H9 (cell line): ENCODE results near the gene CCSER2. TPM values are rescaled to one million over a fixed set of nuclear protein-coding genes. Genes with fewer than 3 reads are reported as not detected.
A peak's percentile ranks its signal among the peaks of the same experiment; 100 is the strongest.

ENCODE experiments used
- DNase-seq: peaks from one replicate; pipeline ENCODE4 v3.0.0-alpha.2; 2017
- H2AFZ ChIP-seq: one replicate; pipeline ENCODE4 v1.6.1; 2013; ENCODE audit warnings: mild to moderate bottlenecking, low read length, control low read depth, moderate library complexity
- H2AK5ac ChIP-seq: 2 replicates; pipeline ENCODE4 v1.6.1; 2013; ENCODE audit warnings: low read length, control low read depth, mixed read lengths; ENCODE audit not compliant: insufficient read length
- H2BK120ac ChIP-seq: one replicate; pipeline ENCODE4 v1.6.1; 2013; ENCODE audit warnings: low read depth, mild to moderate bottlenecking, low read length, control low read depth, inconsistent platforms; ENCODE audit not compliant: poor library complexity, severe bottlenecking
- H2BK12ac ChIP-seq: 2 replicates; pipeline ENCODE4 v1.6.1; 2013; ENCODE audit warnings: low read length, control low read depth, mixed read lengths, low read depth; ENCODE audit not compliant: insufficient read length
- H2BK15ac ChIP-seq: 2 replicates; pipeline ENCODE4 v1.6.1; 2013; ENCODE audit warnings: low read depth, low read length, control low read depth
- H2BK20ac ChIP-seq: one replicate; pipeline ENCODE4 v1.6.1; 2013; ENCODE audit warnings: low read depth, mild to moderate bottlenecking, low read length, control low read depth, inconsistent platforms; ENCODE audit not compliant: poor library complexity, severe bottlenecking
- H2BK5ac ChIP-seq: 2 replicates; pipeline ENCODE4 v1.6.1; 2013; ENCODE audit warnings: low read length, control low read depth, mixed read lengths; ENCODE audit not compliant: insufficient read length
- H3K14ac ChIP-seq: 2 replicates; pipeline ENCODE4 v1.6.1; 2013; ENCODE audit warnings: low read length, control low read depth; ENCODE audit not compliant: insufficient read depth
- H3K18ac ChIP-seq: 2 replicates; pipeline ENCODE4 v1.6.1; 2013; ENCODE audit warnings: low read depth, mild to moderate bottlenecking, mixed read lengths, low read length, control low read depth; ENCODE audit not compliant: insufficient read length
- H3K23ac ChIP-seq: 2 replicates; pipeline ENCODE4 v1.6.1; 2013; ENCODE audit warnings: low read length, control low read depth, mixed read lengths, low read depth; ENCODE audit not compliant: insufficient read length
- H3K23me2 ChIP-seq: 2 replicates; pipeline ENCODE4 v1.6.1; 2013; ENCODE audit warnings: low read depth, mild to moderate bottlenecking, mixed read lengths, low read length, control low read depth; ENCODE audit not compliant: insufficient read length, poor library complexity, severe bottlenecking
- H3K27ac ChIP-seq: 2 replicates; pipeline ENCODE4 v1.5.1; 2013; ENCODE audit warnings: low read length, control low read depth, mixed read lengths, low read depth; ENCODE audit not compliant: insufficient read length
- H3K27me3 ChIP-seq: 2 replicates; pipeline ENCODE4 v1.6.1; 2013; ENCODE audit warnings: low read length, control low read depth, inconsistent platforms; ENCODE audit not compliant: insufficient read depth
- H3K4ac ChIP-seq: 2 replicates; pipeline ENCODE4 v1.6.1; 2013; ENCODE audit warnings: low read depth, mild to moderate bottlenecking, control low read depth, inconsistent platforms, low read length, moderate library complexity
- H3K4me1 ChIP-seq: 2 replicates; pipeline ENCODE4 v1.6.1; 2013; ENCODE audit warnings: low read length, control low read depth, inconsistent platforms; ENCODE audit not compliant: insufficient read depth
- H3K4me2 ChIP-seq: 2 replicates; pipeline ENCODE4 v1.6.1; 2013; ENCODE audit warnings: low read length, control low read depth, mixed read lengths; ENCODE audit not compliant: insufficient read length, insufficient read depth
- H3K56ac ChIP-seq: 2 replicates; pipeline ENCODE4 v1.6.1; 2013; ENCODE audit warnings: low read depth, mild to moderate bottlenecking, mixed read lengths, low read length, control low read depth; ENCODE audit not compliant: insufficient read length
- H3K79me1 ChIP-seq: 2 replicates; pipeline ENCODE4 v1.6.1; 2013; ENCODE audit warnings: low read depth, mild to moderate bottlenecking, moderate library complexity, low read length, control low read depth, inconsistent platforms; ENCODE audit not compliant: insufficient read depth, poor library complexity, severe bottlenecking
- H3K79me2 ChIP-seq: 2 replicates; pipeline ENCODE4 v1.6.1; 2013; ENCODE audit warnings: low read length, control low read depth, inconsistent platforms; ENCODE audit not compliant: insufficient read depth
- H3K9ac ChIP-seq: 2 replicates; pipeline ENCODE4 v1.6.1; 2013; ENCODE audit warnings: low read length, control low read depth, mixed read lengths; ENCODE audit not compliant: insufficient read length; ENCODE audit errors: extremely low read depth
- H3K9me3 ChIP-seq: one replicate; pipeline ENCODE4 v1.6.1; 2013; ENCODE audit warnings: low read depth, low read length, inconsistent platforms; ENCODE audit not compliant: control insufficient read depth
- H3T11ph ChIP-seq: one replicate; pipeline ENCODE4 v1.6.1; 2013; ENCODE audit warnings: mild to moderate bottlenecking, low read length, control low read depth, inconsistent platforms
- H4K20me1 ChIP-seq: one replicate; pipeline ENCODE4 v1.6.1; 2013; ENCODE audit not compliant: control insufficient read depth, insufficient read length, insufficient read depth
- H4K5ac ChIP-seq: 2 replicates; pipeline ENCODE4 v1.6.1; 2013; ENCODE audit warnings: low read depth, mild to moderate bottlenecking, mixed read lengths, low read length, control low read depth; ENCODE audit not compliant: insufficient read length
- H4K8ac ChIP-seq: replicated peaks from 2 replicates; pipeline ENCODE4 v1.6.1; 2013; ENCODE audit warnings: low read length, control low read depth, mixed read lengths, low read depth; ENCODE audit not compliant: insufficient read length
- H4K91ac ChIP-seq: 2 replicates; pipeline ENCODE4 v1.6.1; 2013; ENCODE audit warnings: low read depth, mild to moderate bottlenecking, moderate library complexity, mixed read lengths, low read length, control low read depth; ENCODE audit not compliant: insufficient read length
- H3K27ac Mint-ChIP-seq, 3 experiments: 2 replicates in 2 of 3; 3 replicates in 1 of 3; pipeline ENCODE4 v1.8.0; 2020 to 2021; ENCODE audit warnings: mixed read lengths in 3 of 3, mild to moderate bottlenecking in 1 of 3, moderate library complexity in 1 of 3
- H3K27me3 Mint-ChIP-seq: 2 replicates; pipeline ENCODE4 v1.8.0; 2021; ENCODE audit warnings: low read depth, mild to moderate bottlenecking, moderate library complexity, mixed read lengths
- H3K36me3 Mint-ChIP-seq, 3 experiments: 2 replicates in 2 of 3; 3 replicates in 1 of 3; pipeline ENCODE4 v1.8.0; 2020 to 2021; ENCODE audit warnings: low read depth in 3 of 3, mixed read lengths in 3 of 3; ENCODE audit not compliant: insufficient read depth in 1 of 3
- H3K4me1 Mint-ChIP-seq, 2 experiments: 2 replicates each; pipeline ENCODE4 v1.8.0; 2020; ENCODE audit warnings: mixed read lengths in 2 of 2
- H3K4me3 Mint-ChIP-seq, 2 experiments: 2 replicates in 1 of 2; 3 replicates in 1 of 2; pipeline ENCODE4 v1.8.0; 2020 to 2021; ENCODE audit warnings: mild to moderate bottlenecking in 2 of 2, mixed read lengths in 2 of 2, moderate library complexity in 1 of 2
- H3K9me3 Mint-ChIP-seq, 2 experiments: 2 replicates in 1 of 2; 3 replicates in 1 of 2; pipeline ENCODE4 v1.8.0; 2020; ENCODE audit warnings: mild to moderate bottlenecking in 2 of 2, mixed read lengths in 2 of 2, moderate library complexity in 1 of 2
- CTCF ChIP-seq: fragments of 200-600 bp; sonication (generic); conservative IDR thresholded peaks from 3 replicates; pipeline ENCODE4 v1.8.0; 2021; ENCODE audit warnings: antibody characterized with exemption, mild to moderate bottlenecking
- WGBS: extraction: QIAGEN DNeasy Blood & Tissue Kit; methylation state at CpG from one replicate; pipeline ENCODE4 v1.1.7; 2013; ENCODE audit warnings: missing lambda C conversion rate, low lambda C conversion rate, mixed read lengths; ENCODE audit not compliant: insufficient read length; ENCODE audit errors: extremely low coverage; 5-methylcytosine and 5-hydroxymethylcytosine counted together
- total RNA-seq: library from RNA; stranded (reverse); gene quantifications from 2 replicates; pipeline ENCODE4 v1.2.1, GENCODE V29; 2021

CCSER2 gene
- total RNA-seq, 1 experiment from 2014 or later: 22.2 TPM

GRCh38 chr10:84540617-84541288, 212.4 kb downstream of the CCSER2 start:
- peaks cover 4% of the 10 kb centered on the region for H3K27me3 Mint-ChIP-seq
- no peak overlapping the region for H4K5ac ChIP-seq
- TF ChIP-seq CTCF: peak; percentile 84
- H3K14ac ChIP-seq: no peak overlapping the region
- DNase-seq: peak; percentile 88
- no peak overlapping the region for H3T11ph ChIP-seq
- no peak overlapping the region for H2BK5ac ChIP-seq
- H3K9ac ChIP-seq: no peak overlapping the region
- H3K36me3 Mint-ChIP-seq: peaks cover 0 to 15% (median 3%) of the 10 kb centered on the region in 3 experiments; a peak in 4 of 7 replicates
- no CpG with 5 or more reads among the region's 51 CpGs for WGBS
- H2AFZ ChIP-seq: no peak overlapping the region
- no peak overlapping the region for H3K27ac Mint-ChIP-seq
- no peaks in the 10 kb centered on the region for H3K9me3 ChIP-seq
- no peak overlapping the region for H2AK5ac ChIP-seq
- H2BK20ac ChIP-seq: no peak overlapping the region
- no peaks in the 10 kb centered on the region; the same call in 1 of the 2 replicates for H3K4me1 ChIP-seq
- no peaks in the 10 kb centered on the region for H3K23me2 ChIP-seq
- no peak overlapping the region for H4K91ac ChIP-seq
- no peak overlapping the region for H3K18ac ChIP-seq
- no peak overlapping the region for H3K4ac ChIP-seq
- no peaks in the 10 kb centered on the region for H3K79me1 ChIP-seq
- H2BK12ac ChIP-seq: no peak overlapping the region
- H2BK15ac ChIP-seq: no peak overlapping the region
- peaks cover 39% of the 10 kb centered on the region in 2 experiments for H3K4me1 Mint-ChIP-seq
- H2BK120ac ChIP-seq: no peak overlapping the region
- no peaks in the 10 kb centered on the region for H3K27me3 ChIP-seq
- H3K4me3 Mint-ChIP-seq: peak overlapping the region; percentile 70 to 74
- peak overlapping the region; percentile 42 for H3K4me2 ChIP-seq
- no peak overlapping the region for H3K27ac ChIP-seq
- H3K79me2 ChIP-seq: no peaks in the 10 kb centered on the region
- H3K23ac ChIP-seq: no peak overlapping the region
- peaks cover 6 to 10% of the 10 kb centered on the region in 2 experiments for H3K9me3 Mint-ChIP-seq
- no peaks in the 10 kb centered on the region for H4K20me1 ChIP-seq
- H3K56ac ChIP-seq: no peak overlapping the region
- H4K8ac ChIP-seq: no peak overlapping the region
